ENCODE measurements around the gene SIGLEC8.

DNA sequence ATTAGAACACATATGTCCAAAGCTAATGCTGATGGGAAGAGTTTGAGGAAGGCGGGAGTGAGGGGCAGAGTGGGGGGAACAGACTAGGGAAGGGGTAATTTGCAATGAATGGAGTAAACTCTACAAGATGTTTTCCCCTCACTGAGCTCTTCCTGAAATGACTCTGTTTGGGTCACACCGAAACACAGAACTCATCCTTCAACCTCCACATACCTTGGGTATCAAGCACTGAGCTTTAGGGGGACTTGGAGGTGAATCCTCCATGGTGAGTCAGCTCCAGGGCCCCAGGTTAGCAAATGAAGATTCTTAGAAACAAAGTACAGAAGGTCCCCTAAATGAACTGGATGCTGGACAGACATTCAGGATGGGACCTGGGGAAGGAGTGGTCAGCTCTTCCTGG is 39.5 kb downstream of the SIGLEC8 start:
- TF ChIP-seq RFX5 (IDR thresholded peaks at IDR 0.05; ENCODE audit: borderline replicate concordance, low read depth, low read length): no peak
- TF ChIP-seq USF2 (IDR thresholded peaks at IDR 0.05; ENCODE audit: low read length): no peak
- no peak for TF ChIP-seq FOSL1 (IDR thresholded peaks at IDR 0.05; ENCODE audit: insufficient read depth, low read depth, low read length)
- TF ChIP-seq GABPA (IDR thresholded peaks at IDR 0.05; ENCODE audit: borderline replicate concordance, insufficient read depth, low read length): no peak
- no peak for TF ChIP-seq TBP (IDR thresholded peaks at IDR 0.05; ENCODE audit: low read depth, low read length)
- TF ChIP-seq, protein P1, sequence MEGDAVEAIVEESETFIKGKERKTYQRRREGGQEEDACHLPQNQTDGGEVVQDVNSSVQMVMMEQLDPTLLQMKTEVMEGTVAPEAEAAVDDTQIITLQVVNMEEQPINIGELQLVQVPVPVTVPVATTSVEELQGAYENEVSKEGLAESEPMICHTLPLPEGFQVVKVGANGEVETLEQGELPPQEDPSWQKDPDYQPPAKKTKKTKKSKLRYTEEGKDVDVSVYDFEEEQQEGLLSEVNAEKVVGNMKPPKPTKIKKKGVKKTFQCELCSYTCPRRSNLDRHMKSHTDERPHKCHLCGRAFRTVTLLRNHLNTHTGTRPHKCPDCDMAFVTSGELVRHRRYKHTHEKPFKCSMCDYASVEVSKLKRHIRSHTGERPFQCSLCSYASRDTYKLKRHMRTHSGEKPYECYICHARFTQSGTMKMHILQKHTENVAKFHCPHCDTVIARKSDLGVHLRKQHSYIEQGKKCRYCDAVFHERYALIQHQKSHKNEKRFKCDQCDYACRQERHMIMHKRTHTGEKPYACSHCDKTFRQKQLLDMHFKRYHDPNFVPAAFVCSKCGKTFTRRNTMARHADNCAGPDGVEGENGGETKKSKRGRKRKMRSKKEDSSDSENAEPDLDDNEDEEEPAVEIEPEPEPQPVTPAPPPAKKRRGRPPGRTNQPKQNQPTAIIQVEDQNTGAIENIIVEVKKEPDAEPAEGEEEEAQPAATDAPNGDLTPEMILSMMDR (IDR thresholded peaks at IDR 0.05; ENCODE audit: control extremely low read depth in 1 of 3, insufficient read depth in 1 of 3, low read depth in 1 of 3, low read length in 3 of 3): no peak
- TF ChIP-seq RNF2 (IDR thresholded peaks at IDR 0.05; ENCODE audit: borderline replicate concordance, low read depth, low read length, missing control alignments, poor library complexity, severe bottlenecking): no peak
- no peak for TF ChIP-seq MAX (IDR thresholded peaks at IDR 0.05)

All from H1 (cell line).